Mammary epithelial cell (primary cell): ENCODE measurements around the gene KTN1.

Experiments used
- EZH2 ChIP-seq: IDR thresholded peaks from 2 replicates; pipeline ENCODE4 v1.6.1; 2012; ENCODE audit warnings: low read length, inconsistent platforms, borderline replicate concordance
- TF ChIP-seq, protein P1 (sequence below), 2 donors: IDR thresholded peaks in 1 of 2; conservative IDR thresholded peaks in 1 of 2; 2 replicates each; pipeline ENCODE4 v1.5.1; 2011 to 2012; ENCODE audit warnings: inconsistent platforms in 2 of 2, low read length in 2 of 2, mild to moderate bottlenecking in 2 of 2, control low read depth in 1 of 2, low read depth in 1 of 2; ENCODE audit not compliant: insufficient read depth in 1 of 2; ENCODE audit errors: extremely low read depth in 1 of 2

DNA sequence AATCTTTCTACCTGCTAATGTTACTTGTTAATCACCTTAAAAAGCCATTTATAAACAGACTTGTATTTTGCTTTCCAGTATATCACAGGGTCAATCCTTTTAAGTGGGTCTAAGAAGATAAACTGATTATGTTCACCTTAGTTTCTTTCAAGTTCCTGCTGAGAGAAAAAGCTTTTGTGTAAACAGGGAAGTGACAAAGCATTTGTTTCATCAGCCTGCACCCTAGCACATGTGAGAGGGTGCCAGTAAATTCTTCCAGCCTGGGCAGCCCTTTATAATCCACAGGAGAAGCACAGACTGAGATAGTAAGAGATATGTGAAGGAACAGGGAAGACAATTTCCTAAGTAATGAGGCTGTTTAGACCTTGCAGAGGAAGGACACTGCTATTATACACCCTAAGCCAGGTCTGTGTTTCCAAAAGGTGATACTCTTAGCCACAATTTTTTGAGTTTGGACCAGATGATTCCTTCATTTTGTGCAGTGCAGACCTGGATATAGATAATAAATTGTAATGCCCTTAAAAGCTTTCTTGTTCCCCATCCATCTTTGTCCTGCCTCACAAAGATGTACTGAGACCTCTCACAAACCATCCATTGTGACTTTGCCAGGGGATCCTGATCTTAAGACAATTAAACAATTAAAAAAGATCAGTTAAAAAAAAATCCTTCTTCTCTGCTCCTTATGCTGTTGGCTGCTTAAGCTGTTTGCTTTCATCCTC lies 150.7 kb downstream of the KTN1 start:
- TF ChIP-seq, protein P1, sequence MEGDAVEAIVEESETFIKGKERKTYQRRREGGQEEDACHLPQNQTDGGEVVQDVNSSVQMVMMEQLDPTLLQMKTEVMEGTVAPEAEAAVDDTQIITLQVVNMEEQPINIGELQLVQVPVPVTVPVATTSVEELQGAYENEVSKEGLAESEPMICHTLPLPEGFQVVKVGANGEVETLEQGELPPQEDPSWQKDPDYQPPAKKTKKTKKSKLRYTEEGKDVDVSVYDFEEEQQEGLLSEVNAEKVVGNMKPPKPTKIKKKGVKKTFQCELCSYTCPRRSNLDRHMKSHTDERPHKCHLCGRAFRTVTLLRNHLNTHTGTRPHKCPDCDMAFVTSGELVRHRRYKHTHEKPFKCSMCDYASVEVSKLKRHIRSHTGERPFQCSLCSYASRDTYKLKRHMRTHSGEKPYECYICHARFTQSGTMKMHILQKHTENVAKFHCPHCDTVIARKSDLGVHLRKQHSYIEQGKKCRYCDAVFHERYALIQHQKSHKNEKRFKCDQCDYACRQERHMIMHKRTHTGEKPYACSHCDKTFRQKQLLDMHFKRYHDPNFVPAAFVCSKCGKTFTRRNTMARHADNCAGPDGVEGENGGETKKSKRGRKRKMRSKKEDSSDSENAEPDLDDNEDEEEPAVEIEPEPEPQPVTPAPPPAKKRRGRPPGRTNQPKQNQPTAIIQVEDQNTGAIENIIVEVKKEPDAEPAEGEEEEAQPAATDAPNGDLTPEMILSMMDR (conservative IDR thresholded peaks at IDR 0.05 in 1 of 2, IDR thresholded peaks at IDR 0.05 in 1 of 2; ENCODE audit: extremely low read depth in 1 of 2, insufficient read depth in 1 of 2, low read depth in 1 of 2, low read length in 2 of 2): no peak
- no peak for TF ChIP-seq EZH2
